Fibroblast of pulmonary artery (primary cell): Measurements from ENCODE around the gene SEL1L.

Source experiments
- DNase-seq: peaks from one replicate; pipeline ENCODE4 v3.0.0-alpha.2; 2010; ENCODE audit warnings: low read depth
- H3K4me3 ChIP-seq: replicated peaks from 2 replicates; pipeline ENCODE4 v1.5.1; 2011; ENCODE audit warnings: low read depth, mild to moderate bottlenecking, control low read depth, low read length, moderate library complexity
- CTCF ChIP-seq: IDR thresholded peaks from 2 replicates; pipeline ENCODE4 v1.5.1; 2011; ENCODE audit warnings: mild to moderate bottlenecking, control low read depth, low read length, inconsistent platforms; ENCODE audit errors: missing control alignments

Gene SEL1L

GRCh38 chr14:81449114-81449513, 84.5 kb downstream of the SEL1L start:
- DNase-seq: no peak
- TF ChIP-seq CTCF: no peak

GRCh38 chr14:81447021-81447764, 86.5 kb downstream of the SEL1L start:
- no peak for TF ChIP-seq CTCF
- H3K4me3 ChIP-seq: no peak overlapping the region
- DNase-seq: no peak

More at GRCh38 chr14:81449114-81449513, 84.5 kb downstream of the SEL1L start:
- H3K4me3 ChIP-seq: no peak overlapping the region

- DNase-seq: no peak
- no peak for TF ChIP-seq CTCF
- no peak overlapping the region for H3K4me3 ChIP-seq
These were observed 87.2 kb downstream of the SEL1L start for GRCh38 chr14:81446279-81447007.

GRCh38 chr14:81441626-81442134, 92.0 kb downstream of the SEL1L start:
- DNase-seq: no peak
- no peak for TF ChIP-seq CTCF
- no peak overlapping the region for H3K4me3 ChIP-seq

- DNase-seq: no peak
- TF ChIP-seq CTCF: no peak
- no peak overlapping the region for H3K4me3 ChIP-seq
These were observed 93.6 kb downstream of the SEL1L start for GRCh38 chr14:81440041-81440440.

- no peak overlapping the region for H3K4me3 ChIP-seq
- no peak for TF ChIP-seq CTCF
- no peak for DNase-seq
These were observed 96.4 kb downstream of the SEL1L start for GRCh38 chr14:81437244-81437643.
